IMR-90 (cell line): ENCODE results near the gene FKRP. TPM values are rescaled to one million over a fixed set of nuclear protein-coding genes. Genes with fewer than 3 reads are reported as not detected.

ENCODE experiments used
- ATAC-seq: fragments of 200-7000 bp; cut with Tn5 transposase; 2 replicates; pipeline ENCODE4 v1.9.1; 2020; ENCODE audit warnings: low read depth, mild to moderate bottlenecking, moderate library complexity
- BruUV-seq: library from RNA; stranded (reverse); fragments of 400-500 nt; replicated peaks from 2 replicates; lab custom pipeline; 2021; lab: Mats Ljungman, UMichigan
- CTCF ChIA-PET: fragments of 300-600 bp; formaldehyde crosslinking; extraction: SDS; loops from one replicate; lab custom pipeline; 2021; ENCODE audit warnings: antibody characterized with exemption; lab: Yijun Ruan, JAX
- POLR2A ChIA-PET: fragments of 300-600 bp; sonication (Branson Sonifier 250); formaldehyde crosslinking; loops from one replicate; lab custom pipeline; 2022; ENCODE audit warnings: antibody characterized with exemption; ENCODE audit not compliant: unreplicated experiment; lab: Charles Lee
- DNase-seq: peaks from one replicate; pipeline ENCODE4 v3.0.0; 2013
- H2AFZ ChIP-seq: replicated peaks from 2 replicates; pipeline ENCODE3; 2013; ENCODE audit warnings: low read length, mild to moderate bottlenecking; ENCODE audit not compliant: poor library complexity
- H2AK5ac ChIP-seq: 2 replicates; pipeline ENCODE4 v1.6.1; 2013; ENCODE audit warnings: low read depth, low read length, inconsistent platforms
- H2AK9ac ChIP-seq: replicated peaks from 2 replicates; pipeline ENCODE3; 2013; ENCODE audit warnings: mild to moderate bottlenecking, low read depth, low read length, moderate library complexity; ENCODE audit not compliant: poor library complexity
- H2BK120ac ChIP-seq: 2 replicates; pipeline ENCODE4 v1.6.1; 2013; ENCODE audit warnings: low read depth, low read length, inconsistent platforms
- H2BK15ac ChIP-seq: 3 replicates; pipeline ENCODE4 v1.6.1; 2013; ENCODE audit warnings: low read depth, low read length, inconsistent platforms
- H2BK20ac ChIP-seq: 2 replicates; pipeline ENCODE4 v1.6.1; 2013; ENCODE audit warnings: low read depth, mild to moderate bottlenecking, inconsistent platforms, low read length, moderate library complexity
- H2BK5ac ChIP-seq: 2 replicates; pipeline ENCODE4 v1.6.1; 2013; ENCODE audit warnings: mild to moderate bottlenecking, low read depth, low read length, inconsistent platforms; ENCODE audit not compliant: poor library complexity, severe bottlenecking
- H3K14ac ChIP-seq: replicated peaks from 2 replicates; pipeline ENCODE4 v1.6.1; 2013; ENCODE audit warnings: low read depth, low read length, inconsistent platforms
- H3K18ac ChIP-seq: 2 replicates; pipeline ENCODE4 v1.6.1; 2013; ENCODE audit warnings: low read depth, low read length, control low read depth
- H3K23ac ChIP-seq: 2 replicates; pipeline ENCODE4 v1.6.1; 2013; ENCODE audit warnings: low read depth, low read length, inconsistent platforms
- H3K27ac ChIP-seq: 2 replicates; pipeline ENCODE4 v1.5.1; 2013; ENCODE audit warnings: mild to moderate bottlenecking, control low read depth, low read length; ENCODE audit not compliant: insufficient read depth
- H3K27me3 ChIP-seq: 2 replicates; pipeline ENCODE4 v1.6.1; 2013; ENCODE audit warnings: low read length; ENCODE audit not compliant: control insufficient read depth, insufficient read depth
- H3K36me3 ChIP-seq: 2 replicates; pipeline ENCODE4 v1.6.1; 2013; ENCODE audit warnings: low read length, mixed read lengths; ENCODE audit not compliant: control insufficient read depth, insufficient read depth
- H3K4ac ChIP-seq: 2 replicates; pipeline ENCODE4 v1.6.1; 2013; ENCODE audit warnings: low read depth, low read length, inconsistent platforms
- H3K4me1 ChIP-seq: 2 replicates; pipeline ENCODE4 v1.6.1; 2013; ENCODE audit warnings: low read length, mixed read lengths; ENCODE audit not compliant: control insufficient read depth, insufficient read depth
- H3K4me2 ChIP-seq: 2 replicates; pipeline ENCODE4 v1.6.1; 2013; ENCODE audit warnings: low read depth, mild to moderate bottlenecking, control low read depth, low read length, moderate library complexity
- H3K4me3 ChIP-seq: 2 replicates; pipeline ENCODE4 v1.5.1; 2013; ENCODE audit warnings: low read depth, mild to moderate bottlenecking, control low read depth, low read length, moderate library complexity; ENCODE audit not compliant: insufficient read depth
- H3K56ac ChIP-seq: 2 replicates; pipeline ENCODE4 v1.6.1; 2013; ENCODE audit warnings: low read length, inconsistent platforms; ENCODE audit not compliant: insufficient read depth; ENCODE audit errors: extremely low read depth
- H3K79me1 ChIP-seq, 2 experiments: 2 replicates each; pipeline ENCODE4 v1.6.1; 2013; ENCODE audit warnings: low read length in 2 of 2, inconsistent platforms in 1 of 2, low read depth in 1 of 2
- H3K9ac ChIP-seq: 2 replicates; pipeline ENCODE4 v1.6.1; 2013; ENCODE audit warnings: low read depth, low read length, control low read depth
- H3K9me1 ChIP-seq: 2 replicates; pipeline ENCODE4 v1.6.1; 2013; ENCODE audit warnings: low read length, inconsistent platforms; ENCODE audit not compliant: insufficient read depth
- H3K9me3 ChIP-seq: 2 replicates; pipeline ENCODE4 v1.6.1; 2013; ENCODE audit warnings: low read length; ENCODE audit not compliant: control insufficient read depth, insufficient read depth
- H4K20me1 ChIP-seq: 2 replicates; pipeline ENCODE4 v1.6.1; 2013; ENCODE audit warnings: low read length, inconsistent platforms; ENCODE audit not compliant: insufficient read depth
- H4K5ac ChIP-seq: 2 replicates; pipeline ENCODE4 v1.6.1; 2013; ENCODE audit warnings: mild to moderate bottlenecking, low read depth, low read length, control low read depth
- H4K8ac ChIP-seq, 2 experiments: 2 replicates each; pipeline ENCODE4 v1.6.1; 2013; ENCODE audit warnings: low read depth in 2 of 2, low read length in 2 of 2, control low read depth in 1 of 2, inconsistent platforms in 1 of 2
- H4K91ac ChIP-seq: 2 replicates; pipeline ENCODE4 v1.6.1; 2013; ENCODE audit warnings: low read depth, low read length, inconsistent platforms; ENCODE audit not compliant: insufficient read depth
- FOS ChIP-seq: fragments of 150-350 bp; IDR thresholded peaks from 2 replicates; pipeline ENCODE4 v1.6.1; 2016; ENCODE audit warnings: low read depth, low read length
- RAD21 ChIP-seq: IDR thresholded peaks from 2 replicates; pipeline ENCODE4 v1.6.1; 2012; ENCODE audit warnings: low read length, improper control_type of control experiment
- RCOR1 ChIP-seq: IDR thresholded peaks from 2 replicates; pipeline ENCODE4 v1.6.1; 2012; ENCODE audit warnings: mild to moderate bottlenecking, low read length, improper control_type of control experiment; ENCODE audit not compliant: insufficient replicate concordance
- WGBS, 2 experiments: methylation state at CpG; one replicate each; pipeline versions ENCODE4 v1.1.5 to v1.1.7; 2013; ENCODE audit warnings: missing lambda C conversion rate in 2 of 2; ENCODE audit not compliant: insufficient read length in 1 of 2; ENCODE audit errors: extremely low coverage in 2 of 2; 5-methylcytosine and 5-hydroxymethylcytosine counted together
- dilution Hi-C: fragments of 300-500 bp; cut with HindIII; formaldehyde crosslinking; loops from one replicate; pipeline ENCODE4 v1.14.3; 2018; ENCODE audit warnings: low sequenced_read_pairs; ENCODE audit not compliant: unreplicated experiment
- in situ Hi-C: fragments of 300-500 bp; cut with MboI; formaldehyde crosslinking; loops from 3 replicates; pipeline ENCODE4 v1.14.3; 2019; ENCODE audit warnings: low sequenced_read_pairs, inconsistent platforms, mixed read lengths
- intact Hi-C: fragments of 100-400 bp; cut with micrococcal nuclease; formaldehyde crosslinking; loops from 2 replicates; pipeline ENCODE4 v1.10.0; 2022
- polyA plus RNA-seq, 3 experiments: library from polyadenylated mRNA; depleted of rRNA; stranded (reverse); fragments of >200 nt; gene quantifications; 2 replicates each; pipeline ENCODE4 v1.2.3, GENCODE V29; 2012; ENCODE audit warnings: low replicate concordance in 1 of 3
- total RNA-seq: library from RNA; depleted of rRNA; stranded (reverse); fragments of >200 nt; gene quantifications from 2 replicates; pipeline ENCODE4 v1.2.3, GENCODE V29; 2012
- TF ChIP-seq, protein P1 (sequence below): fragments of 150-350 bp; IDR thresholded peaks from 2 replicates; pipeline ENCODE4 v1.6.1; 2017; ENCODE audit warnings: mild to moderate bottlenecking, antibody characterized with exemption, low read length, low read depth
- TF ChIP-seq, protein P2 (sequence below): fragments of 150-350 bp; IDR thresholded peaks from 2 replicates; pipeline ENCODE4 v1.6.1; 2016; ENCODE audit warnings: low read depth, mild to moderate bottlenecking, low read length, moderate library complexity, borderline replicate concordance

FKRP gene
- total and polyA plus RNA-seq, 2 of the 4 experiments (the other 2 are of a cell fraction) = 6.1 to 25.3 TPM

DNA sequence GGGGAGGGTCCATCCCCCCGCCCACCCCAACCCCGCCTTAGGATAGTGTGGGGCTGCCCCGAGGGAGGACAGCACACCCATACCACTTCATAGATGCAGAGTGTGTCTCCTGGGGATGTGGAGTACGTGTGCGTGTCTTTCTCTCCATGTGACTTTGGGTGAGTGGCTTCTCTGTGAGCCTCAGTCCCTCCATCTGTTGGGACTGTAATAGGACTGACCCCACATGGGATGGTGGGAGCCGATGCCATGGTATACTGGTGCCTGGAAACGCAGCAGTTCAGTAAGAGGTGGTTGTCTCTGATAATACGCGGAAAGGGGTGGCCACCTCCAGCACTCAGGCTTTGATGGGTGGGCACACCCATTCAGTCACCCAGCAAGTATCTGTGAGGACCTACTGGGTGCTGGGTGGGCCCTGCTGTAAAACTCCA is 28.1 kb upstream of the FKRP start:
- H3K4me2 ChIP-seq = peak overlapping the region; percentile 92
- dilution Hi-C loops = no loop called here
- H2AK5ac ChIP-seq = peak overlapping the region; percentile 81
- POLR2A ChIA-PET = no interaction called here
- no TSS peak for BruUV-seq
- peak overlapping the region; percentile 93 for H3K4me3 ChIP-seq
- H3K4ac ChIP-seq = 0 out of 2 replicates have a peak overlapping the region, but pooled peaks have one; percentile 91
- H3K36me3 ChIP-seq = peaks cover 28% of the 10 kb centered on the region
- H2BK120ac ChIP-seq = no peak overlapping the region
- H4K5ac ChIP-seq = 0 out of 2 replicates have a peak overlapping the region, but pooled peaks have one; percentile 23
- H4K91ac ChIP-seq = no peak overlapping the region
- peaks cover 7% of the 10 kb centered on the region for H3K4me1 ChIP-seq
- no peak overlapping the region for H3K14ac ChIP-seq
- H3K9me3 ChIP-seq = no peaks in the 10 kb centered on the region
- H3K23ac ChIP-seq = peak overlapping the region; percentile 53; the same call in 1 of the 2 replicates
- H3K27me3 ChIP-seq = no peaks in the 10 kb centered on the region
- no peak overlapping the region for H2BK5ac ChIP-seq
- peaks cover 6% of the 10 kb centered on the region for H4K20me1 ChIP-seq
- intact Hi-C loops = no loop called here
- no peak overlapping the region for H2BK15ac ChIP-seq
- 50% methylated on average over 2 of the region's 9 CpGs; no CpG with 5 or more reads in 1 of the 2 experiments for WGBS, 2 experiments
- no peak overlapping the region for H2AFZ ChIP-seq
- no peaks in the 10 kb centered on the region for H3K9me1 ChIP-seq
- H3K56ac ChIP-seq = no peak overlapping the region
- H2BK20ac ChIP-seq = no peak overlapping the region
- ATAC-seq (no peak), DNase-seq (no peak)
- CTCF ChIA-PET = no interaction called here
- H3K27ac ChIP-seq = peak overlapping the region; percentile 99; the same call in 1 of the 2 replicates
- peak overlapping the region; percentile 73 for H2AK9ac ChIP-seq
- in situ Hi-C loops = no loop called here
- TF ChIP-seq RAD21 (no peak), FOS (no peak), RCOR1 (no peak)
- TF ChIP-seq, protein P1, sequence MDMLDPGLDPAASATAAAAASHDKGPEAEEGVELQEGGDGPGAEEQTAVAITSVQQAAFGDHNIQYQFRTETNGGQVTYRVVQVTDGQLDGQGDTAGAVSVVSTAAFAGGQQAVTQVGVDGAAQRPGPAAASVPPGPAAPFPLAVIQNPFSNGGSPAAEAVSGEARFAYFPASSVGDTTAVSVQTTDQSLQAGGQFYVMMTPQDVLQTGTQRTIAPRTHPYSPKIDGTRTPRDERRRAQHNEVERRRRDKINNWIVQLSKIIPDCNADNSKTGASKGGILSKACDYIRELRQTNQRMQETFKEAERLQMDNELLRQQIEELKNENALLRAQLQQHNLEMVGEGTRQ = no peak
- TF ChIP-seq, protein P2, sequence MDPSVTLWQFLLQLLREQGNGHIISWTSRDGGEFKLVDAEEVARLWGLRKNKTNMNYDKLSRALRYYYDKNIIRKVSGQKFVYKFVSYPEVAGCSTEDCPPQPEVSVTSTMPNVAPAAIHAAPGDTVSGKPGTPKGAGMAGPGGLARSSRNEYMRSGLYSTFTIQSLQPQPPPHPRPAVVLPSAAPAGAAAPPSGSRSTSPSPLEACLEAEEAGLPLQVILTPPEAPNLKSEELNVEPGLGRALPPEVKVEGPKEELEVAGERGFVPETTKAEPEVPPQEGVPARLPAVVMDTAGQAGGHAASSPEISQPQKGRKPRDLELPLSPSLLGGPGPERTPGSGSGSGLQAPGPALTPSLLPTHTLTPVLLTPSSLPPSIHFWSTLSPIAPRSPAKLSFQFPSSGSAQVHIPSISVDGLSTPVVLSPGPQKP = no peak
- peak overlapping the region; percentile 78 to 96; a peak in 2 of 4 replicates for H4K8ac ChIP-seq
- no peak overlapping the region for H3K18ac ChIP-seq
- H3K9ac ChIP-seq = peak overlapping the region; percentile 99
- H3K79me1 ChIP-seq = peaks cover 10 to 59% of the 10 kb centered on the region in 2 experiments
